Measurements from ENCODE around the gene HOXA10.

The HOXA10 gene

GRCh38 chr7:27148031-27148755 is 25.9 kb downstream of the HOXA10 start:
- H3K4me2 ChIP-seq (ENCODE audit: low read length), result no peak overlapping the region
- H3K9me3 ChIP-seq (ENCODE audit: insufficient read depth, low read length), result no peaks in the 10 kb centered on the region
- no peaks in the 10 kb centered on the region for H4K20me1 ChIP-seq (ENCODE audit: insufficient read depth, low read length)
- H3K9ac ChIP-seq (ENCODE audit: low read length), result no peak overlapping the region
- H3K27me3 ChIP-seq (ENCODE audit: low read depth, low read length), result no peaks in the 10 kb centered on the region
- H3K36me3 ChIP-seq (replicated peaks; ENCODE audit: low read depth, low read length), result no peaks in the 10 kb centered on the region
- TF ChIP-seq CTCF (IDR thresholded peaks at IDR 0.05; ENCODE audit: low read depth, low read length), result no peak
- no peak for TF ChIP-seq EZH2phosphoT487 (IDR thresholded peaks at IDR 0.05; ENCODE audit: low read depth)
- peaks cover 12% of the 10 kb centered on the region for H3K79me2 ChIP-seq (ENCODE audit: low read length)
- no peak overlapping the region for H3K4me3 ChIP-seq (ENCODE audit: low read length)
- no peak overlapping the region for H3K27ac ChIP-seq (ENCODE audit: low read length)
- no peak overlapping the region for H2AFZ ChIP-seq (ENCODE audit: low read depth, low read length)
- H3K4me1 ChIP-seq (ENCODE audit: low read length), result peaks cover 10% of the 10 kb centered on the region; the same call in 1 of the 2 replicates

- Histone ChIP-seq H3K36me3 (replicated peaks; ENCODE audit: low read depth, low read length) (no peaks in the 10 kb centered on the region), H4K20me1 (ENCODE audit: insufficient read depth, low read length) (no peaks in the 10 kb centered on the region), H3K27ac (ENCODE audit: low read length) (no peak within 1 kb of the TSS), H3K9me3 (ENCODE audit: insufficient read depth, low read length) (no peaks in the 10 kb centered on the region), H3K27me3 (ENCODE audit: low read depth, low read length) (no peaks in the 10 kb centered on the region), H3K4me1 (ENCODE audit: low read length) (peaks cover 10% of the 10 kb centered on the region; the same call in 1 of the 2 replicates), H3K4me3 (ENCODE audit: low read length) (no peak within 1 kb of the TSS), H3K9ac (ENCODE audit: low read length) (no peak within 1 kb of the TSS), H3K4me2 (ENCODE audit: low read length) (no peak within 1 kb of the TSS), H3K79me2 (ENCODE audit: low read length) (peaks cover 12% of the 10 kb centered on the region), H2AFZ (ENCODE audit: low read depth, low read length) (no peak within 1 kb of the TSS)
- TF ChIP-seq EZH2phosphoT487 (IDR thresholded peaks at IDR 0.05; ENCODE audit: low read depth), result no peak
- TF ChIP-seq CTCF (IDR thresholded peaks at IDR 0.05; ENCODE audit: low read depth, low read length), result no peak
Measured at GRCh38 chr7:27147199-27148030, 26.7 kb downstream of the HOXA10 start, which contains the start of gene HOXA6. HOXA6 (minus strand) TSS chr7:27147774; CDS start chr7:27147749, 25 bp downstream.

- no peak for TF ChIP-seq EZH2phosphoT487 (IDR thresholded peaks at IDR 0.05; ENCODE audit: low read depth)
- no peak for TF ChIP-seq CTCF (IDR thresholded peaks at IDR 0.05; ENCODE audit: low read depth, low read length)
- Histone ChIP-seq H3K27ac (ENCODE audit: low read length) (no peak overlapping the region), H3K79me2 (ENCODE audit: low read length) (peaks cover 12% of the 10 kb centered on the region), H3K27me3 (ENCODE audit: low read depth, low read length) (no peaks in the 10 kb centered on the region; the same call in 1 of the 2 replicates), H2AFZ (ENCODE audit: low read depth, low read length) (no peak overlapping the region), H3K36me3 (replicated peaks; ENCODE audit: low read depth, low read length) (no peaks in the 10 kb centered on the region), H3K4me1 (ENCODE audit: low read length) (peaks cover 12% of the 10 kb centered on the region; the same call in 1 of the 2 replicates), H3K4me2 (ENCODE audit: low read length) (no peak overlapping the region), H4K20me1 (ENCODE audit: insufficient read depth, low read length) (no peaks in the 10 kb centered on the region), H3K9me3 (ENCODE audit: insufficient read depth, low read length) (no peaks in the 10 kb centered on the region), H3K9ac (ENCODE audit: low read length) (no peak overlapping the region), H3K4me3 (ENCODE audit: low read length) (no peak overlapping the region)
Measured at GRCh38 chr7:27146491-27147198, 27.5 kb downstream of the HOXA10 start.
